ENCODE results near the gene GPR153.

DNA sequence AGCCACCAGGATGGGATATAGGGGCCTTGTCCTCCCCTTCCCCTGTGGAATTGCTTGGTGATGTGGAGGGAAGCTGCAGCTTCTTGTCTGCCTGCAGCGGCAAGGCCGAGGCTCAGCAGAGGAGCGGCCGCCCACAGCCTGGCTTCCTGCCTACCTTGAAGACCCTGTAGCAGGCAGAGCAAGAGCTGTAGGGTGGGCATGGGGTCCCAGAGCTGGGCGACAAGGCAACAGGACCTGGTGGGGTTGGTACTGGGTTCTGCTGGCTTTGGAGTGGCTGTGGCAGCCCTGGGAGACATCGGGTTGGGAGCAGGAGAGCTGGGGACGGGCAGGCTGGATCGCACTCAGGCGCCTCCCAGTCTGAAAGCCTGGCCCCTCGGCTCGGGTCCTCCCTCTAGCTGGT lies 5.7 kb upstream of the GPR153 start:
- TF ChIP-seq CTCF (IDR thresholded peaks at IDR 0.05; ENCODE audit: control extremely low read depth in 1 of 3, insufficient read depth in 1 of 3, low read depth in 1 of 3, low read length in 3 of 3) (no peak), EP300 (IDR thresholded peaks at IDR 0.05; ENCODE audit: borderline replicate concordance in 1 of 2, low read depth in 2 of 2, low read length in 2 of 2) (no peak), EZH2 (IDR thresholded peaks at IDR 0.05; ENCODE audit: low read depth, low read length, severe bottlenecking) (no peak), POLR2A (IDR thresholded peaks at IDR 0.05; ENCODE audit: control extremely low read depth in 1 of 2, low read depth in 2 of 2, low read length in 2 of 2) (no peak), BRCA1 (IDR thresholded peaks at IDR 0.05; ENCODE audit: low read depth, low read length) (no peak), BCL11A (IDR thresholded peaks at IDR 0.05; ENCODE audit: low read depth in 2 of 2, low read length in 2 of 2) (no peak), SIX5 (IDR thresholded peaks at IDR 0.05; ENCODE audit: low read depth, low read length) (no peak), SIN3A (conservative IDR thresholded peaks at IDR 0.05 in 1 of 2, IDR thresholded peaks at IDR 0.05 in 1 of 2; ENCODE audit: low read depth in 1 of 2, low read length in 2 of 2) (no peak), TCF12 (IDR thresholded peaks at IDR 0.05; ENCODE audit: low read depth, low read length) (no peak), CREB1 (IDR thresholded peaks at IDR 0.05) (no peak), SIRT6 (IDR thresholded peaks at IDR 0.05; ENCODE audit: low read length) (no peak)

All from H1 (cell line).